ENCODE results near the gene CCNDBP1. TPM values are rescaled to one million over a fixed set of nuclear protein-coding genes. Genes with fewer than 3 reads are reported as not detected.
"Not testable (repeated sequence)": the region's sequence is repeated elsewhere in the genome, so short reads cannot be mapped to it uniquely, and the experiment has no call there.

CCNDBP1 gene
- total RNA-seq, 5 donors from 2014 or later (not counting 1 experiment from before 2014, with no cell fraction given), result 91.3 to 103 (median 102) TPM

DNA sequence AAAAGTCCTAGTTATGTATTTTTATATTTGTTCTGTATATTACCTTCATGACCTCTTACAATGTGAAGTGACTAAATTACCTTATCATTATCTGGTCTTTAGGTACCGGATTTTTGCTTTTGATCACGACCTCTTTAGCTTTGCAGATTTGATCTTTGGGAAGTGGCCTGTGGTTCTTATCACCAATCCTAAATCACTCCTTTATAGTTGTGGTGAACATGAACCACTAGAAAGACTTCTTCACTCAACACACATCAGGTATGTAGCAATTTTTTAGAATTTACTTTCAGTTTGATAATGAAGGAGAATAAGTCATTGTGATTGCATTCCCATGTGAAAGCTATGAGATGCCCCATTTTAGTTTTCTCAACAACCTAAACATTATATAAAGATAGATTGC lies 33.5 kb upstream of the CCNDBP1 start:
- peaks cover 32% of the 10 kb centered on the region for H3K36me3 Mint-ChIP-seq
- H3K27ac Mint-ChIP-seq, result no peak overlapping the region
- ChIA-PET POLR2A (no interaction called here), CTCF (interaction anchor here in 1 of 2 donors (0.6 to 0.8 kb wide), 3 partner anchors 28 to 552 kb away, joined by 3 to 4 read pairs (median 3); no protein-coding TSS in a partner anchor)
- Histone ChIP-seq H3K27ac (ENCODE audit: low read length) (no peak overlapping the region), H3K4me1 (ENCODE audit: control insufficient read depth in 1 of 2, extremely low read depth in 1 of 2, insufficient read depth in 2 of 2, low read length in 2 of 2) (peaks cover 7 to 11% of the 10 kb centered on the region in 2 experiments), H3K36me3 (ENCODE audit: control insufficient read depth in 2 of 2, extremely low read depth in 1 of 2, insufficient read depth in 1 of 2, low read length in 1 of 2) (peaks cover 0 to 29% of the 10 kb centered on the region in 2 donors), H3K27me3 (replicated peaks in 1 of 2; ENCODE audit: control insufficient read depth in 2 of 2, extremely low read depth in 1 of 2, insufficient read depth in 2 of 2, low read length in 1 of 2) (no peaks in the 10 kb centered on the region), H3K4me3 (ENCODE audit: control insufficient read depth in 1 of 2, extremely low read depth in 1 of 2, low read length in 1 of 2) (no peak overlapping the region), H3K9me3 (no peaks in the 10 kb centered on the region)
- DNase-seq (peak in 7 of 35 experiments; percentile 8 to 66 (median 17)), ATAC-seq (replicated peaks in 1 of 4) (peak; percentile 77 to 100 (median 91))
- no peaks in the 10 kb centered on the region for H3K27me3 Mint-ChIP-seq
- no CpG with 5 or more reads among the region's 2 CpGs for WGBS (ENCODE audit: insufficient coverage)
- peak overlapping the region in 1 of 3 donors; percentile 37 for H3K4me3 Mint-ChIP-seq
- peaks cover 12 to 19% (median 16%) of the 10 kb centered on the region in 3 donors for H3K4me1 Mint-ChIP-seq
- no peaks in the 10 kb centered on the region for H3K9me3 Mint-ChIP-seq

DNA sequence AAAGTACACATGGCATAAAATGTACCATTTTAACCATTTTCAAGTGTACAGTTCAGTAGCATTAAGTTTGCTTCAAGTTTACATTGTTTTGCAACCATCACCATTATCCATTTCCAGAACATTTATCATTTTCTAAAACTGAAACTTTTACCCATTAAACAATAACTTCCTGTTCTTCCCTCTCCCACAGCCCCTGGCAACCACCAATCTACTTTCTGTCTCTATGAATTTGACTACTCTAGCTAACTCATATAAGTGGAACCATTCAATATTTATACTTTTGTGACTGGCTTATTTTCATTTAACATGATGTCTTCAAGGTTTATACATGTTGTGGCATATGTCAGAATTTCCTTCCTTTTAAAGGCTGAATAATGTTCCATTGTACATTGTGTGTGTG lies 31.9 kb upstream of the CCNDBP1 start:
- peaks cover 14 to 19% (median 16%) of the 10 kb centered on the region in 3 donors for H3K4me1 Mint-ChIP-seq
- DNase-seq (no peak), ATAC-seq (replicated peaks in 1 of 4) (no peak)
- peaks cover 7 to 11% of the 10 kb centered on the region in 2 experiments for H3K4me1 ChIP-seq (ENCODE audit: control insufficient read depth in 1 of 2, extremely low read depth in 1 of 2, insufficient read depth in 2 of 2, low read length in 2 of 2)
- no peak overlapping the region for H3K27ac Mint-ChIP-seq
- no peaks in the 10 kb centered on the region for H3K9me3 Mint-ChIP-seq
- H3K9me3 ChIP-seq, result no peaks in the 10 kb centered on the region
- no peak overlapping the region for H3K4me3 Mint-ChIP-seq
- H3K36me3 Mint-ChIP-seq, result peaks cover 38% of the 10 kb centered on the region
- no peak overlapping the region for H3K4me3 ChIP-seq (ENCODE audit: control insufficient read depth in 1 of 2, extremely low read depth in 1 of 2, low read length in 1 of 2)
- H3K36me3 ChIP-seq (ENCODE audit: control insufficient read depth in 2 of 2, extremely low read depth in 1 of 2, insufficient read depth in 1 of 2, low read length in 1 of 2), result peaks cover 0 to 29% of the 10 kb centered on the region in 2 donors
- ChIA-PET CTCF (no interaction called here), POLR2A (interaction anchor here in 1 of 2 donors (0.7 kb wide), 1 partner anchor 30 kb away, joined by 5 read pairs; no protein-coding TSS in a partner anchor)
- H3K27me3 ChIP-seq (replicated peaks in 1 of 2; ENCODE audit: control insufficient read depth in 2 of 2, extremely low read depth in 1 of 2, insufficient read depth in 2 of 2, low read length in 1 of 2), result no peaks in the 10 kb centered on the region
- H3K27ac ChIP-seq (ENCODE audit: low read length), result no peak overlapping the region
- H3K27me3 Mint-ChIP-seq, result no peaks in the 10 kb centered on the region

- DNase-seq (no peak), ATAC-seq (replicated peaks in 1 of 4) (no peak)
- CTCF ChIA-PET, result no interaction called here
- peaks cover 40% of the 10 kb centered on the region for H3K36me3 Mint-ChIP-seq
- Histone ChIP-seq H3K27ac (ENCODE audit: low read length) (no peak overlapping the region), H3K4me1 (ENCODE audit: control insufficient read depth in 1 of 2, extremely low read depth in 1 of 2, insufficient read depth in 2 of 2, low read length in 2 of 2) (no peaks in the 10 kb centered on the region), H3K27me3 (replicated peaks in 1 of 2; ENCODE audit: control insufficient read depth in 2 of 2, extremely low read depth in 1 of 2, insufficient read depth in 2 of 2, low read length in 1 of 2) (no peaks in the 10 kb centered on the region), H3K9me3 (no peaks in the 10 kb centered on the region), H3K36me3 (ENCODE audit: control insufficient read depth in 2 of 2, extremely low read depth in 1 of 2, insufficient read depth in 1 of 2, low read length in 1 of 2) (peaks cover 0 to 19% of the 10 kb centered on the region in 2 donors), H3K4me3 (ENCODE audit: control insufficient read depth in 1 of 2, extremely low read depth in 1 of 2, low read length in 1 of 2) (no peak overlapping the region)
- H3K4me1 Mint-ChIP-seq, result no peaks in the 10 kb centered on the region
- peaks cover 0 to 3% (median 0%) of the 10 kb centered on the region in 3 donors for H3K9me3 Mint-ChIP-seq
- no peak overlapping the region for H3K27ac Mint-ChIP-seq
- no peak overlapping the region for H3K4me3 Mint-ChIP-seq
- no peaks in the 10 kb centered on the region for H3K27me3 Mint-ChIP-seq
- POLR2A ChIA-PET, result interaction anchor here in 1 of 2 donors (0.7 kb wide), 1 partner anchor 8 kb away, joined by 3 read pairs; no protein-coding TSS in a partner anchor
- WGBS (ENCODE audit: insufficient coverage), result no CpG with 5 or more reads among the region's 2 CpGs
These were observed 19.3 kb upstream of the CCNDBP1 start for GRCh38 chr15:43165801-43166325.

- H3K4me1 Mint-ChIP-seq; H3K4me3 Mint-ChIP-seq; CTCF ChIA-PET; DNase-seq; H3K27me3 ChIP-seq (replicated peaks in 1 of 2; ENCODE audit: control insufficient read depth in 2 of 2, extremely low read depth in 1 of 2, insufficient read depth in 2 of 2, low read length in 1 of 2); H3K9me3 ChIP-seq; H3K4me3 ChIP-seq (ENCODE audit: control insufficient read depth in 1 of 2, extremely low read depth in 1 of 2, low read length in 1 of 2); ATAC-seq (replicated peaks in 1 of 4); H3K27ac Mint-ChIP-seq; H3K4me1 ChIP-seq (ENCODE audit: control insufficient read depth in 1 of 2, extremely low read depth in 1 of 2, insufficient read depth in 2 of 2, low read length in 2 of 2); H3K9me3 Mint-ChIP-seq; H3K27me3 Mint-ChIP-seq; H3K27ac ChIP-seq (ENCODE audit: low read length); POLR2A ChIA-PET: not testable (repeated sequence)
- WGBS (ENCODE audit: insufficient coverage), result 100% methylated on average over 2 of the region's 28 CpGs
- H3K36me3 ChIP-seq (ENCODE audit: control insufficient read depth in 2 of 2, extremely low read depth in 1 of 2, insufficient read depth in 1 of 2, low read length in 1 of 2), result peaks cover 0 to 21% of the 10 kb centered on the region in 2 donors
- H3K36me3 Mint-ChIP-seq, result peaks cover 46% of the 10 kb centered on the region
These were observed 17.9 kb upstream of the CCNDBP1 start for GRCh38 chr15:43167261-43167660.

GRCh38 chr15:43168192-43169107 lies 16.8 kb upstream of the CCNDBP1 start:
- ChIA-PET CTCF (no interaction called here), POLR2A (no interaction called here)
- H3K4me3 ChIP-seq (ENCODE audit: control insufficient read depth in 1 of 2, extremely low read depth in 1 of 2, low read length in 1 of 2), result no peak overlapping the region
- Mint-ChIP-seq H3K36me3 (peaks cover 51% of the 10 kb centered on the region), H3K4me3 (no peak overlapping the region), H3K27ac (no peak overlapping the region), H3K4me1 (no peaks in the 10 kb centered on the region), H3K27me3 (no peaks in the 10 kb centered on the region), H3K9me3 (peaks cover 0 to 4% (median 3%) of the 10 kb centered on the region in 3 donors)
- H3K36me3 ChIP-seq (ENCODE audit: control insufficient read depth in 2 of 2, extremely low read depth in 1 of 2, insufficient read depth in 1 of 2, low read length in 1 of 2), result peaks cover 0 to 25% of the 10 kb centered on the region in 2 donors
- no CpG with 5 or more reads among the region's 2 CpGs for WGBS (ENCODE audit: insufficient coverage)
- H3K27ac ChIP-seq (ENCODE audit: low read length), result no peak overlapping the region
- ATAC-seq (replicated peaks in 1 of 4), result no peak
- no peaks in the 10 kb centered on the region for H3K27me3 ChIP-seq (replicated peaks in 1 of 2; ENCODE audit: control insufficient read depth in 2 of 2, extremely low read depth in 1 of 2, insufficient read depth in 2 of 2, low read length in 1 of 2)
- no peaks in the 10 kb centered on the region for H3K4me1 ChIP-seq (ENCODE audit: control insufficient read depth in 1 of 2, extremely low read depth in 1 of 2, insufficient read depth in 2 of 2, low read length in 2 of 2)
- peaks cover 2% of the 10 kb centered on the region for H3K9me3 ChIP-seq
- DNase-seq, result no peak

GRCh38 chr15:43169888-43170287 lies 15.3 kb upstream of the CCNDBP1 start:
- peaks cover 0 to 29% of the 10 kb centered on the region in 2 donors for H3K36me3 ChIP-seq (ENCODE audit: control insufficient read depth in 2 of 2, extremely low read depth in 1 of 2, insufficient read depth in 1 of 2, low read length in 1 of 2)
- no peaks in the 10 kb centered on the region for H3K27me3 ChIP-seq (replicated peaks in 1 of 2; ENCODE audit: control insufficient read depth in 2 of 2, extremely low read depth in 1 of 2, insufficient read depth in 2 of 2, low read length in 1 of 2)
- H3K9me3 Mint-ChIP-seq, result peaks cover 0 to 4% (median 3%) of the 10 kb centered on the region in 3 donors
- ChIA-PET POLR2A (no interaction called here), CTCF (no interaction called here)
- no peaks in the 10 kb centered on the region for H3K27me3 Mint-ChIP-seq
- H3K27ac ChIP-seq (ENCODE audit: low read length), result no peak overlapping the region
- ATAC-seq (replicated peaks in 1 of 4), result no peak
- peaks cover 51% of the 10 kb centered on the region for H3K36me3 Mint-ChIP-seq
- H3K4me3 Mint-ChIP-seq, result no peak overlapping the region
- WGBS (ENCODE audit: insufficient coverage), result 100% methylated on average over 4 of the region's 4 CpGs
- H3K4me3 ChIP-seq (ENCODE audit: control insufficient read depth in 1 of 2, extremely low read depth in 1 of 2, low read length in 1 of 2), result no peak overlapping the region
- peaks cover 2% of the 10 kb centered on the region for H3K9me3 ChIP-seq
- H3K4me1 Mint-ChIP-seq, result no peaks in the 10 kb centered on the region
- H3K27ac Mint-ChIP-seq, result no peak overlapping the region
- DNase-seq, result no peak
- H3K4me1 ChIP-seq (ENCODE audit: control insufficient read depth in 1 of 2, extremely low read depth in 1 of 2, insufficient read depth in 2 of 2, low read length in 2 of 2), result no peaks in the 10 kb centered on the region

All from T-cell (primary cell).